ENCODE data around the gene CKM. TPM values are rescaled to one million over a fixed set of nuclear protein-coding genes. Genes with fewer than 3 reads are reported as not detected.
"Not testable (repeated sequence)": the region's sequence is repeated elsewhere in the genome, so short reads cannot be mapped to it uniquely, and the experiment has no call there.

Gene CKM
- total RNA-seq, 1 donor from 2014 or later, result 4,756 TPM

GRCh38 chr19:45290381-45290931, 32.2 kb downstream of the CKM start:
- no peak for DNase-seq

GRCh38 chr19:45283443-45284033, 39.1 kb downstream of the CKM start:
- DNase-seq, result no peak

GRCh38 chr19:45280471-45280961, 42.2 kb downstream of the CKM start:
- DNase-seq, result no peak

- no peak for DNase-seq
Measured at GRCh38 chr19:45279587-45280192, 43.0 kb downstream of the CKM start.

- no peak for DNase-seq
Measured at GRCh38 chr19:45278087-45278486, 44.6 kb downstream of the CKM start.

GRCh38 chr19:45276284-45276687, 46.4 kb downstream of the CKM start:
- DNase-seq, result peak; percentile 84

- peak; percentile 67 for DNase-seq
Measured at GRCh38 chr19:45275370-45275971, 47.2 kb downstream of the CKM start.

GRCh38 chr19:45273521-45273855, 49.2 kb downstream of the CKM start:
- DNase-seq, result no peak

GRCh38 chr19:45271735-45272108, 51.0 kb downstream of the CKM start:
- no peak for DNase-seq

- DNase-seq, result no peak
Measured at GRCh38 chr19:45271098-45271734, 51.5 kb downstream of the CKM start.

GRCh38 chr19:45269939-45270338, 52.7 kb downstream of the CKM start:
- not testable (repeated sequence) for DNase-seq

GRCh38 chr19:45267296-45267695, 55.4 kb downstream of the CKM start:
- DNase-seq, result no peak

- DNase-seq, result no peak
Measured at GRCh38 chr19:45265375-45265774, 57.3 kb downstream of the CKM start.

- DNase-seq, result no peak
Measured at GRCh38 chr19:45264781-45265317, 57.8 kb downstream of the CKM start.

GRCh38 chr19:45263013-45263412, 59.7 kb downstream of the CKM start:
- DNase-seq, result no peak

- DNase-seq, result no peak
Measured at GRCh38 chr19:45262570-45262969, 60.1 kb downstream of the CKM start.

- DNase-seq, result no peak
Measured at GRCh38 chr19:45258862-45259261, 63.8 kb downstream of the CKM start.

- no peak for DNase-seq
Measured at GRCh38 chr19:45256836-45257235, 65.8 kb downstream of the CKM start.

All from tongue (tissue), 2 donors.